Activated T-cell treated with anti-CD3 and anti-CD28 coated beads for 48 hours (primary cell): ENCODE measurements around the gene YPEL2.

Experiments
- DNase-seq: peaks from one replicate; pipeline ENCODE4 v3.0.0-alpha.2; 2020; ENCODE audit warnings: low read depth

The YPEL2 gene

GRCh38 chr17:59357219-59357697, 25.8 kb downstream of the YPEL2 start:
- DNase-seq, result no peak

GRCh38 chr17:59357929-59358328, 26.5 kb downstream of the YPEL2 start:
- no peak for DNase-seq

- DNase-seq, result no peak
Observed at GRCh38 chr17:59361386-59361785, 29.9 kb downstream of the YPEL2 start.

GRCh38 chr17:59361916-59362810, 30.7 kb downstream of the YPEL2 start:
- no peak for DNase-seq

GRCh38 chr17:59362811-59363205, 31.4 kb downstream of the YPEL2 start:
- no peak for DNase-seq

- DNase-seq, result no peak
Observed at GRCh38 chr17:59365383-59365981, 34.0 kb downstream of the YPEL2 start.

GRCh38 chr17:59366040-59366757, 34.7 kb downstream of the YPEL2 start:
- no peak for DNase-seq

- no peak for DNase-seq
Observed at GRCh38 chr17:59366773-59367656, 35.6 kb downstream of the YPEL2 start.

- DNase-seq, result no peak
Observed at GRCh38 chr17:59367657-59368045, 36.2 kb downstream of the YPEL2 start.

- DNase-seq, result no peak
Observed at GRCh38 chr17:59368218-59368857, 36.9 kb downstream of the YPEL2 start.

GRCh38 chr17:59369031-59369975, 37.8 kb downstream of the YPEL2 start:
- no peak for DNase-seq

GRCh38 chr17:59370593-59371299, 39.3 kb downstream of the YPEL2 start:
- DNase-seq, result no peak

GRCh38 chr17:59371416-59372100, 40.1 kb downstream of the YPEL2 start:
- DNase-seq, result no peak

GRCh38 chr17:59372138-59372751, 40.8 kb downstream of the YPEL2 start:
- no peak for DNase-seq

GRCh38 chr17:59373882-59374495, 42.5 kb downstream of the YPEL2 start:
- DNase-seq, result no peak

GRCh38 chr17:59374612-59375011, 43.2 kb downstream of the YPEL2 start:
- no peak for DNase-seq

GRCh38 chr17:59375857-59376256, 44.4 kb downstream of the YPEL2 start:
- no peak for DNase-seq

GRCh38 chr17:59376506-59376905, 45.1 kb downstream of the YPEL2 start:
- no peak for DNase-seq
